ENCODE data around the gene RRAS2. TPM values are rescaled to one million over a fixed set of nuclear protein-coding genes. Genes with fewer than 3 reads are reported as not detected.

Gene RRAS2
- total RNA-seq, 4 donors from 2014 or later = 40.7 to 75.4 (median 58.0) TPM

- 72% methylated on average over 4 of the region's 4 CpGs for WGBS
- H3K4me1 ChIP-seq = peaks cover 15 to 20% (median 16%) of the 10 kb centered on the region in 4 donors
- H3K9me3 ChIP-seq = no peaks in the 10 kb centered on the region
- H3K27ac ChIP-seq (replicated peaks in 1 of 4) = peak overlapping the region; percentile 16 to 60 (median 54)
- no peaks in the 10 kb centered on the region for H3K27me3 ChIP-seq
- H3K36me3 ChIP-seq = no peaks in the 10 kb centered on the region
- DNase-seq (ENCODE audit: extremely low spot score) = no peak
- TF ChIP-seq EP300 (IDR thresholded peaks at IDR 0.05) (no peak), POLR2AphosphoS5 (IDR thresholded peaks at IDR 0.05) (no peak)
- intact Hi-C loops (cut with DNase I) = no loop called here
- H3K4me3 ChIP-seq = no peak overlapping the region
Observed at GRCh38 chr11:14374922-14375830, 16.2 kb upstream of the RRAS2 start.

GRCh38 chr11:14373941-14374646 lies 15.1 kb upstream of the RRAS2 start:
- intact Hi-C loops (cut with DNase I) = no loop called here
- no peak for DNase-seq (ENCODE audit: extremely low spot score)
- Histone ChIP-seq H3K9me3 (no peaks in the 10 kb centered on the region), H3K27ac (replicated peaks in 1 of 4) (peak overlapping the region; percentile 16 to 60 (median 54)), H3K4me1 (peaks cover 15 to 20% (median 16%) of the 10 kb centered on the region in 4 donors), H3K4me3 (no peak overlapping the region), H3K27me3 (no peaks in the 10 kb centered on the region), H3K36me3 (no peaks in the 10 kb centered on the region)
- 61% methylated on average over 2 of the region's 2 CpGs for WGBS
- TF ChIP-seq POLR2AphosphoS5 (IDR thresholded peaks at IDR 0.05) (peak; percentile 36 to 53), POLR2A (IDR thresholded peaks at IDR 0.05; ENCODE audit: low read depth) (no peak)

- DNase-seq (ENCODE audit: extremely low spot score) = no peak
- Histone ChIP-seq H3K4me3 (no peak overlapping the region), H3K4me1 (peaks cover 15 to 20% (median 16%) of the 10 kb centered on the region in 4 donors), H3K27ac (replicated peaks in 1 of 4) (no peak overlapping the region), H3K9me3 (no peaks in the 10 kb centered on the region), H3K27me3 (no peaks in the 10 kb centered on the region), H3K36me3 (no peaks in the 10 kb centered on the region)
- 91% methylated on average over 2 of the region's 2 CpGs for WGBS
- TF ChIP-seq EP300 (IDR thresholded peaks at IDR 0.05) (no peak), POLR2A (IDR thresholded peaks at IDR 0.05; ENCODE audit: low read depth) (no peak), CTCF (IDR thresholded peaks at IDR 0.05) (no peak), POLR2AphosphoS5 (IDR thresholded peaks at IDR 0.05) (no peak)
- intact Hi-C loops (cut with DNase I) = no loop called here
Observed at GRCh38 chr11:14372011-14372410, 13.0 kb upstream of the RRAS2 start.

- no peak for TF ChIP-seq POLR2AphosphoS5 (IDR thresholded peaks at IDR 0.05)
- no peak for TF ChIP-seq POLR2A (IDR thresholded peaks at IDR 0.05; ENCODE audit: low read depth)
- no peak for TF ChIP-seq EP300 (IDR thresholded peaks at IDR 0.05)
- no peak for TF ChIP-seq CTCF (IDR thresholded peaks at IDR 0.05)
- Histone ChIP-seq H3K27me3 (no peaks in the 10 kb centered on the region), H3K9me3 (no peaks in the 10 kb centered on the region), H3K4me1 (peaks cover 15 to 20% (median 16%) of the 10 kb centered on the region in 4 donors), H3K36me3 (no peaks in the 10 kb centered on the region), H3K27ac (replicated peaks in 1 of 4) (no peak overlapping the region), H3K4me3 (no peak overlapping the region)
- intact Hi-C loops (cut with DNase I) = no loop called here
- no peak for DNase-seq (ENCODE audit: extremely low spot score)
Observed at GRCh38 chr11:14371249-14371648, 12.3 kb upstream of the RRAS2 start.

- intact Hi-C loops (cut with DNase I) = no loop called here
- H3K27ac ChIP-seq (replicated peaks in 1 of 4) = no peak overlapping the region
- H3K36me3 ChIP-seq = no peaks in the 10 kb centered on the region
- 57% methylated on average over 1 of the region's 1 CpG for WGBS
- no peaks in the 10 kb centered on the region for H3K9me3 ChIP-seq
- H3K4me1 ChIP-seq = peaks cover 15 to 20% (median 16%) of the 10 kb centered on the region in 4 donors
- no peak for TF ChIP-seq POLR2A (IDR thresholded peaks at IDR 0.05; ENCODE audit: low read depth)
- TF ChIP-seq CTCF (IDR thresholded peaks at IDR 0.05) = no peak
- no peak for TF ChIP-seq POLR2AphosphoS5 (IDR thresholded peaks at IDR 0.05)
- no peak for TF ChIP-seq EP300 (IDR thresholded peaks at IDR 0.05)
- no peak overlapping the region for H3K4me3 ChIP-seq
- no peak for DNase-seq (ENCODE audit: extremely low spot score)
- H3K27me3 ChIP-seq = no peaks in the 10 kb centered on the region
Observed at GRCh38 chr11:14370496-14370895, 11.5 kb upstream of the RRAS2 start.

Data from esophagus muscularis mucosa (tissue), 4 donors.